Measurements from ENCODE around the gene GIPC2.

GRCh38 chr1:78075621-78076020 is 29.9 kb downstream of the GIPC2 start:
- TF ChIP-seq POLR2A (IDR thresholded peaks at IDR 0.05) (no peak), POLR2AphosphoS5 (IDR thresholded peaks at IDR 0.05) (no peak)
- TF ChIP-seq, protein P1, sequence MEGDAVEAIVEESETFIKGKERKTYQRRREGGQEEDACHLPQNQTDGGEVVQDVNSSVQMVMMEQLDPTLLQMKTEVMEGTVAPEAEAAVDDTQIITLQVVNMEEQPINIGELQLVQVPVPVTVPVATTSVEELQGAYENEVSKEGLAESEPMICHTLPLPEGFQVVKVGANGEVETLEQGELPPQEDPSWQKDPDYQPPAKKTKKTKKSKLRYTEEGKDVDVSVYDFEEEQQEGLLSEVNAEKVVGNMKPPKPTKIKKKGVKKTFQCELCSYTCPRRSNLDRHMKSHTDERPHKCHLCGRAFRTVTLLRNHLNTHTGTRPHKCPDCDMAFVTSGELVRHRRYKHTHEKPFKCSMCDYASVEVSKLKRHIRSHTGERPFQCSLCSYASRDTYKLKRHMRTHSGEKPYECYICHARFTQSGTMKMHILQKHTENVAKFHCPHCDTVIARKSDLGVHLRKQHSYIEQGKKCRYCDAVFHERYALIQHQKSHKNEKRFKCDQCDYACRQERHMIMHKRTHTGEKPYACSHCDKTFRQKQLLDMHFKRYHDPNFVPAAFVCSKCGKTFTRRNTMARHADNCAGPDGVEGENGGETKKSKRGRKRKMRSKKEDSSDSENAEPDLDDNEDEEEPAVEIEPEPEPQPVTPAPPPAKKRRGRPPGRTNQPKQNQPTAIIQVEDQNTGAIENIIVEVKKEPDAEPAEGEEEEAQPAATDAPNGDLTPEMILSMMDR (IDR thresholded peaks at IDR 0.05), result no peak
